Measurements from ENCODE around the gene ARSJ. TPM values are rescaled to one million over a fixed set of nuclear protein-coding genes. Genes with fewer than 3 reads are reported as not detected.

Gene ARSJ
- total RNA-seq, 1 experiment from 2014 or later: not detected

DNA sequence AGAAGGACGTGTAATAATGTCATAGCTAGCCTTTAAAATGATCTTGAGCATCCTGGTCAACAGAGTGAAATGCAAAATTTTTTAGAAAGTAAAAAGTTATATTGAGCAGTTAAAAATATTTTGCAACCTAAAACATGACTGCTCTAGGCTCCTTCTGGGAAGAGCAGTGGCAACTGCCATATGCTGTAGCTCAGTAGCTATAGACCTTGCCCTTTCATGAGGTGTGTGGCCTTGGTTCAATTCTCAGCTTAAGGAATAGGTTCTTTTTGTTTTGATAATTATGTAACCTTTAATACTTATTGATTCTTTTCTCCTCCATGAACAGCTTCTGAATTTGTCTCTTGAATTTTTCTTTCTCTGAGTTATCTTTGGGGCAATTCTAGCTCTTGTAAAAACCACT is 105.0 kb downstream of the ARSJ start:
- no peak overlapping the region for H2AFZ ChIP-seq (ENCODE audit: low read length)

DNA sequence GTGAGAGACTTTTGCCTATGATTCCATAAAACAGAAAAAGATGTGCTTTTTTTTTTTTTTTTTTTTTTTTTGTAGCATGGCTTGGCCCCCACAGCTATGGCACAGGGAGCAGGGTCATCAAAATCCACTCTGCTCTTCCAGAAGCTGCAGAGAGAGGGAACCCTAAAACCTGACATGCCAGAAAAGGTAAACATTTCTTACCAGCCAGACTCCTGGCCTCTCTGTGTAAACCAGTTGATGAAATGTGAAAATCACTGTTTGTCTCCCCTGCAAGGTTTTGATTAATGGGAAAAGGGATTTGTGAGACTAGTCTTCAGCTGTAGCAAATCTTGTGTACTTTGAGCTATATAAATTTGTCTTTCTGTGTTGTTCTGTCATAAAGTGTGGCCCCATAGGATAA is 105.9 kb downstream of the ARSJ start:
- Histone ChIP-seq H3K4me2 (ENCODE audit: low read depth, low read length, poor library complexity, severe bottlenecking) (no peak overlapping the region), H3K79me2 (ENCODE audit: low read length) (no peaks in the 10 kb centered on the region), H4K20me1 (ENCODE audit: insufficient read depth, low read depth, low read length) (no peaks in the 10 kb centered on the region), H3K9ac (ENCODE audit: low read length) (no peak overlapping the region), H3K27me3 (ENCODE audit: low read length) (no peaks in the 10 kb centered on the region), H3K4me3 (ENCODE audit: low read length) (no peak overlapping the region), H3K36me3 (ENCODE audit: insufficient read depth, low read length) (no peaks in the 10 kb centered on the region), H3K4me1 (ENCODE audit: low read length) (no peaks in the 10 kb centered on the region), H2AFZ (ENCODE audit: low read length) (no peak overlapping the region), H3K9me2 (replicated peaks; ENCODE audit: insufficient read depth, low read length) (no peaks in the 10 kb centered on the region), H3K9me3 (ENCODE audit: low read length) (no peaks in the 10 kb centered on the region), H3K27ac (ENCODE audit: low read length) (no peak overlapping the region)
- no peak for DNase-seq

More for the DNA sequence above, 105.0 kb downstream of the ARSJ start:
- Histone ChIP-seq H4K20me1 (ENCODE audit: insufficient read depth, low read depth, low read length) (no peaks in the 10 kb centered on the region), H3K27me3 (ENCODE audit: low read length) (no peaks in the 10 kb centered on the region), H3K9ac (ENCODE audit: low read length) (no peak overlapping the region), H3K79me2 (ENCODE audit: low read length) (no peaks in the 10 kb centered on the region), H3K9me3 (ENCODE audit: low read length) (no peaks in the 10 kb centered on the region), H3K4me1 (ENCODE audit: low read length) (no peaks in the 10 kb centered on the region), H3K36me3 (ENCODE audit: insufficient read depth, low read length) (no peaks in the 10 kb centered on the region), H3K4me3 (ENCODE audit: low read length) (no peak overlapping the region), H3K9me2 (replicated peaks; ENCODE audit: insufficient read depth, low read length) (no peaks in the 10 kb centered on the region), H3K4me2 (ENCODE audit: low read depth, low read length, poor library complexity, severe bottlenecking) (no peak overlapping the region), H3K27ac (ENCODE audit: low read length) (no peak overlapping the region)
- no peak for DNase-seq

DNA sequence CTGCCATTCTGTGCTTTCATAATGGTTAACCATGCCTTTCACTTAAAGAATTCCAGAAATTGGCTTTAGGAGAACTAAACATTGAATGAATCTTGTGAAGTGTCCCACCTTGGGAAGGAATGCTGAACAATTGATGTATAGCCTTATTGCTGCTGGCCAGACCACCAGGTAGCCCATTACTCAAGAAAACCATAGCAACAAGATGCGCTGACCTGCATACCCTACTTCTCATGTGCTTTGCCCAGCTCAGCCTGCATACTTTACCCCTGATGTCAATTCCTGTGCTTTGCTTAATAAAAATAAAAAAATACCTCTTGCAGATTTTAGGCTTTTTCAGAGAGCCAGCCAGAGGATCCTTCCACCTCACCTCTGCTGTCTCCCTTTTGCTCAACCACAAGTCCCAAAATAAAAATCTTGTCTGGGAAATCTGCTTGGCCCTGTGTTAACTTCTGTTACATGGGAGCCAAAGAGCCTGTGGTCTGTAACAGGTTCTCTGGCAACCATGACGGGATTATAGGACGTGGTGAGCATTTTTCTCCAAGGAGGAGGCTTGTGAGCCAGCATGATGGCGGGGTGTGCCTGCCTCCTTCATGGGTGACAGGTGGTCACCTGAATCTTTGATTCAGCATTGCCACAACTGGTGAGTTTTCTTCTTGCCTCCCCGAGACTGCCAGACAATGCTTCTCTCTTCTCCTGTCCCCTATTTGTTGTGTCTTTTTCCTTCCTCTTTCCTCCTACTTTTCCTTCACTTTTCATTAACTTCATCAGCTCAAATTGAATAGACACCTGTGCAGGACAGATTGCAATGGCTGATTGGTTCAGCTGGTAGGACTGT is 106.8 kb downstream of the ARSJ start:
- H2AFZ ChIP-seq (ENCODE audit: low read length): no peak overlapping the region
- no peaks in the 10 kb centered on the region for H4K20me1 ChIP-seq (ENCODE audit: insufficient read depth, low read depth, low read length)
- no peak overlapping the region for H3K4me2 ChIP-seq (ENCODE audit: low read depth, low read length, poor library complexity, severe bottlenecking)
- no peaks in the 10 kb centered on the region for H3K79me2 ChIP-seq (ENCODE audit: low read length)
- no peak overlapping the region for H3K9ac ChIP-seq (ENCODE audit: low read length)
- no peaks in the 10 kb centered on the region for H3K36me3 ChIP-seq (ENCODE audit: insufficient read depth, low read length)
- H3K9me2 ChIP-seq (replicated peaks; ENCODE audit: insufficient read depth, low read length): no peaks in the 10 kb centered on the region
- no peaks in the 10 kb centered on the region for H3K9me3 ChIP-seq (ENCODE audit: low read length)
- no peak overlapping the region for H3K27ac ChIP-seq (ENCODE audit: low read length)
- DNase-seq: no peak
- no peak overlapping the region for H3K4me3 ChIP-seq (ENCODE audit: low read length)
- no peaks in the 10 kb centered on the region for H3K4me1 ChIP-seq (ENCODE audit: low read length)
- H3K27me3 ChIP-seq (ENCODE audit: low read length): no peaks in the 10 kb centered on the region

DNA sequence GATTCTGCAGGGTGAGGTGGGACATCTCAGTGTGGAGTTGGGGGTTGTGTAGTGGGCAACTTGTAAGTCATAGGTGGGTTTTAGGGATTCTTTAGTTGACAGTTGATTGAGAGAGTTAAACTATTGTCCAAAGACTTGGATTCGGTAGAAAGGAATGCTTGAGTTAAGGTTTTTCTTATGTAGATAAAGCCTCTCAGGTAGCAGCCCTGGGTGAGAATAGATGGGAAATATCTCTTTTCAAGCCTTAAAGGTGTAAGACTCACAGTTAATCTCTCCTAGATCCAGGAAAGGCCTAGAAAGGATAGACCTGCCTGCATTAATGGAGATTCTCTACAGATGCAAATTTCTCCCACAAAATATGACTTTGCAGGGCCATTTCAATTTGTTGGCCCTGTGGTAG is 108.4 kb downstream of the ARSJ start:
- no peaks in the 10 kb centered on the region for H3K36me3 ChIP-seq (ENCODE audit: insufficient read depth, low read length)
- no peak overlapping the region for H3K27ac ChIP-seq (ENCODE audit: low read length)
- H3K4me1 ChIP-seq (ENCODE audit: low read length): no peaks in the 10 kb centered on the region
- H3K9me2 ChIP-seq (replicated peaks; ENCODE audit: insufficient read depth, low read length): no peaks in the 10 kb centered on the region
- H3K79me2 ChIP-seq (ENCODE audit: low read length): no peaks in the 10 kb centered on the region
- no peaks in the 10 kb centered on the region for H3K9me3 ChIP-seq (ENCODE audit: low read length)
- H3K27me3 ChIP-seq (ENCODE audit: low read length): no peaks in the 10 kb centered on the region
- no peak overlapping the region for H3K4me3 ChIP-seq (ENCODE audit: low read length)
- DNase-seq: no peak
- H3K9ac ChIP-seq (ENCODE audit: low read length): no peak overlapping the region
- H4K20me1 ChIP-seq (ENCODE audit: insufficient read depth, low read depth, low read length): no peaks in the 10 kb centered on the region
- no peak overlapping the region for H3K4me2 ChIP-seq (ENCODE audit: low read depth, low read length, poor library complexity, severe bottlenecking)
- no peak overlapping the region for H2AFZ ChIP-seq (ENCODE audit: low read length)

DNA sequence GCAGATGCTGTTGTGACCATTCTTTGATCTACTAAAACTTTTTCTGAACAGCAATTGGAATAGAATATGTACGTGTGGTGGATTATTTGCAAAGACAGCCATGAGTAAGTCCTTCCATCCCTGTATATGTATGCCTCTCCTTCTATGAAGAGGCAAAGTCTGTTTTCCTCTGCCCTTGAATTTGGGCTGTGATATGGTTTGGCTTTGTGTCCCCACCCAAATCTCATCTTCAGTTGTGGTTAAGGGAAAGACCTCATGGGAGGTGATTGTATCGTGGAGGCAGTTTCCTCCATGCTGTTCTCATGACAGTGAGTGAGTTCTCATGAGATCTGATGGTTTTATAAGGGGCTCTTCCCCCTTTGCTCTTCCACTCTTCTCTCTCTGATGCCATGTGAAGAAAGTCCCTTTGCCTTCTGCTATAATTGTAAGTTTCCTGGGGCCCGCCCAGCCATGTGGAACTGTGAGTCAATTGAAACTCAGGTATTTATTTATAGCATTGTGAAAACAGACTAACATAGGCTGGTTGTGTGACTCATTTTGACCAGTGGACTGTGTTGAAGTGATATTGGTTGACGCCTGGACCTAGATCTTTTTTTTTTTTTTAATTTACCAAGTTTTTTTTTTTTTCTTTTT is 109.6 kb downstream of the ARSJ start:
- no peak overlapping the region for H3K27ac ChIP-seq (ENCODE audit: low read length)
- H3K9me3 ChIP-seq (ENCODE audit: low read length): no peaks in the 10 kb centered on the region
- H2AFZ ChIP-seq (ENCODE audit: low read length): no peak overlapping the region

DNA sequence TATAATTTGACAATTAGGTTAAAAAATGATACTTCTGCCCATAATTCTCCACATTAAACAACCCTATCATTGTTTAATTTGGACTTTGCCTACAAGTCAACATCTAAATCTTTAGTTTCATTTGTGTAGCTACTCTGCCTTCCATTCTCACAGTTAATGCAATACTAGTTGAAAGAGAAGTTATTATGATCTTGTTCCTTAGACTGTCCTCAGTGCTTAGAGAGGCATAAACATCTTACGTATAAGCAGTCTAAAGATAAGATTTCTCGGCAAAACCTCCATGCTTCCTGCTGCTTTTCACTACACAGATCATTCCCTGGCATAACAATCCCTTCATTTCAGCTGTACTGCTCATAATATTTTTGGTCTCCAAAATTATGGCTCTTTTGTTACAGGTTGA is 112.8 kb downstream of the ARSJ start:
- H3K9me2 ChIP-seq (replicated peaks; ENCODE audit: insufficient read depth, low read length): no peaks in the 10 kb centered on the region
- H3K4me3 ChIP-seq (ENCODE audit: low read length): no peak overlapping the region
- H4K20me1 ChIP-seq (ENCODE audit: insufficient read depth, low read depth, low read length): no peaks in the 10 kb centered on the region
- no peak for DNase-seq
- H3K4me1 ChIP-seq (ENCODE audit: low read length): no peaks in the 10 kb centered on the region
- no peak overlapping the region for H3K9ac ChIP-seq (ENCODE audit: low read length)
- H3K27me3 ChIP-seq (ENCODE audit: low read length): no peaks in the 10 kb centered on the region
- H3K36me3 ChIP-seq (ENCODE audit: insufficient read depth, low read length): no peaks in the 10 kb centered on the region
- H3K27ac ChIP-seq (ENCODE audit: low read length): no peak overlapping the region
- H3K79me2 ChIP-seq (ENCODE audit: low read length): no peaks in the 10 kb centered on the region
- H2AFZ ChIP-seq (ENCODE audit: low read length): no peak overlapping the region
- no peaks in the 10 kb centered on the region for H3K9me3 ChIP-seq (ENCODE audit: low read length)
- H3K4me2 ChIP-seq (ENCODE audit: low read depth, low read length, poor library complexity, severe bottlenecking): no peak overlapping the region

More for the DNA sequence above, 109.6 kb downstream of the ARSJ start:
- no peaks in the 10 kb centered on the region for H3K27me3 ChIP-seq (ENCODE audit: low read length)
- DNase-seq: no peak
- H3K4me1 ChIP-seq (ENCODE audit: low read length): no peaks in the 10 kb centered on the region
- no peak overlapping the region for H3K9ac ChIP-seq (ENCODE audit: low read length)
- no peak overlapping the region for H3K4me3 ChIP-seq (ENCODE audit: low read length)
- no peak overlapping the region for H3K4me2 ChIP-seq (ENCODE audit: low read depth, low read length, poor library complexity, severe bottlenecking)
- H3K79me2 ChIP-seq (ENCODE audit: low read length): no peaks in the 10 kb centered on the region
- no peaks in the 10 kb centered on the region for H4K20me1 ChIP-seq (ENCODE audit: insufficient read depth, low read depth, low read length)
- H3K9me2 ChIP-seq (replicated peaks; ENCODE audit: insufficient read depth, low read length): no peaks in the 10 kb centered on the region
- H3K36me3 ChIP-seq (ENCODE audit: insufficient read depth, low read length): no peaks in the 10 kb centered on the region

DNA sequence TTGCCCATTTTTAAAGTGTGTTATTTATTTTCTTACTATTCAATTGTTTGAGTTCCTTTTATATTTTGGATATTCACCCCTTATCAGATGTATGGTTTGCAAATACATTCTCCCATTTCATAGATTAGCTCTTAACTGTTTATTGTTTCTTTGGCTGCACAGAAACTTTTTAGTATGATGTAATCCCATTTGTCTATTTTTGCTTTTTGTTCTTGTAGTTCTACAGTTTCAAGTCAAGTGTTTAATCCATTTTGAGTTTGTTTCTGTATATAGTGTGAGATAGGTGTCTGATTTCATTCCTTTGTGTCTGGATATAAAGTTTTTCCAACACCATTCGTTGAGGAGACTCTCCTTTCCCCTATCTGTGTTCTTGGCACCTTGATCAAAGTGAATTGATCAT is 120.5 kb downstream of the ARSJ start:
- H3K4me1 ChIP-seq (ENCODE audit: low read length): no peaks in the 10 kb centered on the region
- H3K9me3 ChIP-seq (ENCODE audit: low read length): no peaks in the 10 kb centered on the region
- no peaks in the 10 kb centered on the region for H3K27me3 ChIP-seq (ENCODE audit: low read length)
- no peaks in the 10 kb centered on the region for H4K20me1 ChIP-seq (ENCODE audit: insufficient read depth, low read depth, low read length)
- H3K27ac ChIP-seq (ENCODE audit: low read length): no peak overlapping the region
- no peak overlapping the region for H3K4me2 ChIP-seq (ENCODE audit: low read depth, low read length, poor library complexity, severe bottlenecking)
- no peak overlapping the region for H3K4me3 ChIP-seq (ENCODE audit: low read length)
- no peak overlapping the region for H3K9ac ChIP-seq (ENCODE audit: low read length)
- no peaks in the 10 kb centered on the region for H3K9me2 ChIP-seq (replicated peaks; ENCODE audit: insufficient read depth, low read length)
- no peaks in the 10 kb centered on the region for H3K36me3 ChIP-seq (ENCODE audit: insufficient read depth, low read length)
- no peak for DNase-seq
- H3K79me2 ChIP-seq (ENCODE audit: low read length): no peaks in the 10 kb centered on the region
- H2AFZ ChIP-seq (ENCODE audit: low read length): no peak overlapping the region

DNA sequence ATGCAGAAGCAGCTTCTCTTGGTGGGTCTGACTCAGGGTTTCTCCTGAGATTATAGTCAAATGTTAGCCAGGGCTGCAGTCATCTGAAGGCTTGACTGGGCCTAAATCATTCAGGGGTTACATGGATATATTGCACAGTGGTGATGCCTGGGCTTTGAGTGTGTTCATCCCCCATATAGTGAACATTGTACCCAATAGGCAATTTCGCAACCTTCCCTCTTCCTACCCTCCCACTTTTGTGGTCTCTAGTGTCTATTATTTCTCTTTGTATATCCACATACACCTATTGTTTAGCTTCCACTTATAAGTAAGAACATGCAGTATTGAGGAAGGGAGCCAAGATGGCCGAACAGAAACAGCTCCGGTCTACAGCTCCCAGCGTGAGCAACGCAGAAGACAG is 127.6 kb downstream of the ARSJ start:
- H3K79me2 ChIP-seq (ENCODE audit: low read length): no peaks in the 10 kb centered on the region
- no peaks in the 10 kb centered on the region for H3K36me3 ChIP-seq (ENCODE audit: insufficient read depth, low read length)
- H3K9ac ChIP-seq (ENCODE audit: low read length): no peak overlapping the region
- no peak overlapping the region for H3K27ac ChIP-seq (ENCODE audit: low read length)
- no peak for DNase-seq
- H3K9me2 ChIP-seq (replicated peaks; ENCODE audit: insufficient read depth, low read length): no peaks in the 10 kb centered on the region
- no peaks in the 10 kb centered on the region for H3K9me3 ChIP-seq (ENCODE audit: low read length)
- no peak overlapping the region for H2AFZ ChIP-seq (ENCODE audit: low read length)
- no peaks in the 10 kb centered on the region for H3K27me3 ChIP-seq (ENCODE audit: low read length)
- no peaks in the 10 kb centered on the region for H3K4me1 ChIP-seq (ENCODE audit: low read length)
- H4K20me1 ChIP-seq (ENCODE audit: insufficient read depth, low read depth, low read length): no peaks in the 10 kb centered on the region
- no peak overlapping the region for H3K4me2 ChIP-seq (ENCODE audit: low read depth, low read length, poor library complexity, severe bottlenecking)
- H3K4me3 ChIP-seq (ENCODE audit: low read length): no peak overlapping the region
